Activated CD4-positive, alpha-beta T cell treated with anti-CD3 and anti-CD28 coated beads, Interleukin-2, amount 50 U/mL, for 1 hour (primary cell): ENCODE results near the gene IFT81.

ENCODE experiments used
- DNase-seq: peaks from one replicate; pipeline ENCODE4 v3.0.0-alpha.2; 2020

IFT81 gene

GRCh38 chr12:110159671-110160245, 35.6 kb downstream of the IFT81 start:
- DNase-seq, result no peak

GRCh38 chr12:110165540-110166159, 41.5 kb downstream of the IFT81 start:
- DNase-seq, result no peak

DNA sequence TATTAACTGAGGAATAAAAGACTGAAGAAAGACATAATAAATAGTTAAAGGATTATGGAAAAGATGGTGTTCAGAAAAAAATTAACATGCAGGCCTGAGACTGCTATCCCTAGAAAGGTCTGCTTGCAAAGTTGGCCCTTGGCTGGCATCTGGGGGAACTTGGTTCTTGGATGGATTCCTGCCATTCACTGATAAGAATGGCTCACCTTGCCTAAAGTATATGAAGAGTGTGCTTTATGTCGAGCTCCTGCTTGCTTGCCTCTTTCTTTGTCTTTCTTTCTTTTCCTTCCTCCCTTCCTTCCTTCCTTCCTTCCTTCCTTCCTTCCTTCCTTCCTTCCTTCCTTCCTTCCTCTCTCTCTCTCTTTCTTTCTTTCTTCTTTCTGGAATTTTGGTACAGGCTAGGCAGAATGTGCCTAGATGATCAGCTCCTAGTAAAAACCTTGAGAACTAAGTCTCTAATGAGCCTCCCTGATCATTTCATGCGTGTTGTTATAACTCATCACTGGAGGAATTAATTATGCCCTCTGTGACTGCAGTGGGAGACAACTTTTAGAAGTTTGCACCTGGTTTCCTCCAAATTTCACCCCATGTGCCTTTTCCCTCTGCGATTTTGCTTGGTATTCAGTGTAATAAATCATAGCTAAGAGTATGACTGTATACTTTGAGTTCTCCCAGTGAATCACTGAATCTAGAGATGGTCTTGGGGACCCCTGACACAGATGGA, 44.7 kb downstream of the IFT81 start:
- DNase-seq, result no peak

DNA sequence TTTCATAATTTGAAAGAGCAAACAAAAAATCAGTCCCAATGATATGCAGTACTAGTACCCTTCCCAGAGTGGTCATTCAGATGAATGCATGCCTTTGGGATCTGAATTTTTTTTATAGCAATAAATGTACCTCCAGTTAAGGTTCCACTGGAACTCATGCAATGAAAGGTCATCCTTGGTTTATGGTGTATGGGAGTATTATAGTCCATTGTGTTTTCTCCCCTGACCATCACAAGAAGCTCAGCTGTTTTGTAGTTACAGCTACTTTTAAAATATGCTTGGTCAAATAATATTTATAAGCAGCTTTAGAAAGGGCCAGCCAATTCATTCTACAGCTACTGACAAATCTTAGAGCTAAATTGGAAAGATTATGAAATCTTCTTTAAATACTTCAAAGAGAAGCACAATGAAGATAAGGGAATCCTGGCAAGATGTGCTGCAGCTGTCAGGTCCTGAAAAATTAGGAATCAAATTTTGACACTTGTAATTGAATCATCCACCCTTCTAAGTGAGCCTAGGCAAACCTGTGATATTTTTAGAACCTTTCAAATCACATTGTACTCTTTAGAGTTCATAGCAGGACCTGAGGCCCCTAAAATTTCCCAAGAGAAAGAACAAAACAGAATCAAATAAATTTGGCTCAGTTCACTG, 46.5 kb downstream of the IFT81 start:
- no peak for DNase-seq

- DNase-seq, result no peak
Measured at GRCh38 chr12:110171186-110171538, 47.0 kb downstream of the IFT81 start.

- DNase-seq, result no peak
Measured at GRCh38 chr12:110171636-110172035, 47.5 kb downstream of the IFT81 start.

- no peak for DNase-seq
Measured at GRCh38 chr12:110174373-110174996, 50.3 kb downstream of the IFT81 start.

GRCh38 chr12:110175201-110175600, 51.0 kb downstream of the IFT81 start:
- no peak for DNase-seq

DNA sequence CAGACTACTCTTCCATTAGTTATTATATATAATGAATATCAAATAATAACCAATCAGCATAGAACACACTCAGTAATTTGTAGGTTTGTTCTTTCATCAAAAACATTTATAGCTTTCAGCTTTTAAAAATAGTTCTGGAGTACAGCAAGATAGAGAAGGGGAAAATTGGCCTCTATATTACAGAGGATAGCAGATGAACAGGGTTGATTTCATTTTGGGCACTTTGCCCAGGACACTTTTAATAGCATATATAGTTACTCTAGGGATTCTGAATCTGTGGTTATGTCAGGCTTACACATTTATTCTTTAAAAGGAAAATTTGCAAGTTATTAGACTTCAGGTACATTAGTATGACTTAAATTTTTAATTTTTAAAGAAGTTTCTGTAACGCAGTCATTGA, 52.6 kb downstream of the IFT81 start:
- no peak for DNase-seq

GRCh38 chr12:110179291-110179690, 55.1 kb downstream of the IFT81 start:
- no peak for DNase-seq

- DNase-seq, result no peak
Measured at GRCh38 chr12:110180591-110181005, 56.4 kb downstream of the IFT81 start.

GRCh38 chr12:110182281-110182680, 58.1 kb downstream of the IFT81 start:
- DNase-seq, result no peak

DNA sequence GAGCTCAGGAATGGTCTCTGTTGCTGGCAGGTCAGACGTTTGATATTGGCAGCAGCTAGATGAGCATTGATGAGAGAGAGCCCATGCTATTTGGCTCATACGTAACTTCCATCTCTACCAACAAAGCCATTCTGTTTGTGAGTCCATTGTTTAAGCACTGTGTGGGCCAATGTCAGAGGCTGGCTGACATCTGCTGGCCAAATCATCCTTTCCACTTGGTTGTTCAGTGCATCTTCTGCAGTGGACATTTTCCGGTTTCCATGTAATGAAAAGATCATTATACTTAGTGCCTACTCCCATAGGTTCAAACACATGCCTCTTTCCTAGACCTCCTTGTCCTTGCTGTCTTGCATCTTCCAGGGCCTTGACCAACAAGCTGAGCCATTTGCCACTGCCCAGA, 59.2 kb downstream of the IFT81 start:
- DNase-seq, result no peak

DNA sequence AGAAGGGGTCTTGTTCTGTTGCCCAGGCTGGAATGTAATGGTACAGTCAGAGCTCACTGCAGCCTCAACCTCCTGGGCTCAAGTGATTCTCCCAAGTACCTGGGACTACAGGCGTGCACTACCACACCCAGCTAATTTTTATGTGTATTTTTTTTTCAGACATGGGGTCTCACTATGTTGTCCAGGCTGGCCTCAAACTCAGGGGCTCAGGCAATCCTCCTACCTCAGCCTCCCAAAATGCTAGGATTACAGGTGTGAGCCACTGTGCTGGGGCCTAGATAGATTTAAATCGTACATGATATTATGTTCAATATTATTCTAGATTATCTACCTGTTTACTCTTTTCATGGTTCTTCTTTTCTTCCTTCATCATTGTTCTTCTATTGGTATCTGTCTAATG, 61.5 kb downstream of the IFT81 start:
- DNase-seq, result no peak

- no peak for DNase-seq
Measured at GRCh38 chr12:110186059-110186458, 61.9 kb downstream of the IFT81 start.

DNA sequence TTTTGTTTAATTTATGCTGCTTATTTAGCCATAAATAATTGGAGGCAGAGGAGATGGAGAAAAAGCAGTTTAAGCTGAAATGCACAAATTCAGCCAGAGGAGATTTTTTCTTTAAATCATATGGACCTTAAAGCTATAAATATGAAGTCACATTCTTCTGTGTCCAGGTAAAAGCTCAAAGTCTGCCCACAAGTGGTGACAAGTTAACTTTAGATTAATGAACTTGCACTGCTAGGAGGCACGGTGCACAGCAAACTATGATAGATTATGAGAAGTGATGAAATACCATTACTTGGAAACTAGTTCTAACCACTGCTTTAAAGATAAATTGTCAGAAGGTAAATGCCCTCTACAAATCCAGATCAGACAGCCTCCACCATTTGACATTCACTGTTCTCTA, 69.0 kb downstream of the IFT81 start:
- DNase-seq, result no peak

GRCh38 chr12:110197003-110197402, 72.8 kb downstream of the IFT81 start:
- DNase-seq, result no peak

GRCh38 chr12:110198386-110198785, 74.2 kb downstream of the IFT81 start:
- no peak for DNase-seq

GRCh38 chr12:110199339-110200123, 75.4 kb downstream of the IFT81 start:
- DNase-seq, result no peak

GRCh38 chr12:110200124-110200417, 75.9 kb downstream of the IFT81 start:
- DNase-seq, result no peak

DNA sequence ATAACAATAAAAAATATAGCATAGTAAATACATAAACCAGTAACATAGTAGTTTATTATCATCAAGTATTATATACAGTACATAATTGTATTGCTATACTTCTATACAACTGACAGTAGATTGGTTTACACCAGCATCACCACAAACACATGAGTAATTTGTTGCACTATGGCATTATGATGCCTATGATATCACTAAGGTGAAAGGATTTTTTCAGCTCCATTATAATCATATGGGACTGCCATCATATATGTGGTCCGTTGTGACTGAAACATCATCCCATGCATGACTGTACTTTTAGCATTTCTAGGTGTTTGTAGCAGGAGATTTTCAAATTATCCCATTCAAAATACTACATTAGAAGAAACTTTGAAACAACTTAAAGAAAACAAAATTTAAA, 77.8 kb downstream of the IFT81 start:
- DNase-seq, result no peak

- no peak for DNase-seq
Measured at GRCh38 chr12:110203546-110203945, 79.4 kb downstream of the IFT81 start.

GRCh38 chr12:110205931-110206330, 81.8 kb downstream of the IFT81 start:
- no peak for DNase-seq
